Natural killer cell treated with Interleukin-12 subunit alpha and Interleukin-12 subunit beta and Interleukin-15 and Interleukin-18, amount 100 ng/mL, for 72 hours (primary cell): Measurements from ENCODE around the gene CYTH1. TPM values are rescaled to one million over a fixed set of nuclear protein-coding genes. Genes with fewer than 3 reads are reported as not detected.

Experiments
- ATAC-seq, 2 donors: fragments of 150-1000 bp; cut with Tn5 transposase in 1 of 2; sonication (Bioruptor Pico), chemical (Tn5 transposase) in 1 of 2; 2 replicates each; pipeline ENCODE4 v1.10.0; 2021
- DNase-seq: peaks from one replicate; pipeline ENCODE4 v3.0.0; 2022; ENCODE audit warnings: low spot score
- H3K27ac Mint-ChIP-seq, 2 donors: 1 replicate in 1 of 2; 2 replicates in 1 of 2; pipeline ENCODE4 v1.8.0; 2022; ENCODE audit warnings: mixed read lengths in 2 of 2, mild to moderate bottlenecking in 1 of 2, moderate library complexity in 1 of 2
- H3K27me3 Mint-ChIP-seq, 2 donors: 1 replicate in 1 of 2; 2 replicates in 1 of 2; pipeline ENCODE4 v1.8.0; 2022; ENCODE audit warnings: mixed read lengths in 2 of 2
- H3K36me3 Mint-ChIP-seq: one replicate; pipeline ENCODE4 v1.8.0; 2022; ENCODE audit warnings: mixed read lengths
- H3K4me1 Mint-ChIP-seq, 2 donors: 1 replicate in 1 of 2; 2 replicates in 1 of 2; pipeline ENCODE4 v1.8.0; 2022; ENCODE audit warnings: low read depth in 2 of 2, mixed read lengths in 2 of 2, mild to moderate bottlenecking in 1 of 2
- H3K4me3 Mint-ChIP-seq: one replicate; pipeline ENCODE4 v1.8.0; 2022; ENCODE audit warnings: mixed read lengths
- H3K9me3 Mint-ChIP-seq: 2 replicates; pipeline ENCODE4 v1.8.0; 2022; ENCODE audit warnings: mixed read lengths
- total RNA-seq, 2 donors: library from RNA; stranded (reverse); gene quantifications; one replicate each; pipeline ENCODE4 v1.2.3, GENCODE V29; 2022

Gene CYTH1
- total RNA-seq, 2 donors from 2014 or later = 111 to 149 TPM

DNA sequence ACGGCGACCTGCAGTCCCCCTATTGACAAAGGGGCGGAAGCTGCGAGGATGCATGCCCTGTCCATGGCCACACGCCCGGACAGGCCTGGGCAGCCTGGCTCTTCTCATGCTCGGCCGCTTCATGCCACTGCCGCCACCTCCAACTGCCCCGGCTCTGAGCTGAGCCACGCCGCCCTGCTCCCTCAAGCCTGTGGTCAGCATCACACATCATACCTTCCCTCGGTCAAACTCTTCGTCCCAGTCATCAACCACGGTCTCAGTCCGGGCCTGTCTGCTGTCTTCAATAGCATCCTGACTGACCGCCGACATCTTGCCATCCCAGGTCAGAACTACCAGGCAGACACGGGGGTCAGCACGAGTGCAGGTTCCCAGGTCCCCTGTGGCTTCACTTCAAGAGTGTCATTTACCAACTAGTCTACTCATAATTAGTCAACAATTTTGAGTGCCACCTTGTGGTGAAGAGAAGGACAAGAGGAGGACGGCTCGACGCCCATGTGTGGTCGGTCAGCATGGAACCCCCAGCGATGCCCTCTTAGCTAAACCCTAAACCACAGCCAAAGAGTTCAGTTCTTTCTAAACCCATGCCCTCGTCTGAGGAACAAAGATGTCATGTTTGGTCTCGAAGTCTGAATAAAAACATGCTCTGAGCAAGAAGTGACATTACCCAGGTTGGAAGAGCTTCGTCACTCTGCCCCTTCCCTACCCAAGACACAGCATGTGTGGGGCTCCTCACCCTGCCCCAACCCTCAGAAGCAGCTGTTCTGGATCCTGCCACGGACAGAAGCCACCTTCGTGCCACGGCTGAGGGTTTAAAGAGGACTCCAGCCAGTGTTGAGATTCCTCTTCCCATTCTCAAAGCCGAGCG is 16.9 kb upstream of the CYTH1 start:
- H3K4me3 Mint-ChIP-seq = peak overlapping the region; percentile 57
- H3K27me3 Mint-ChIP-seq = no peaks in the 10 kb centered on the region
- peak overlapping the region; percentile 38 to 66 for H3K27ac Mint-ChIP-seq
- ATAC-seq (peak; percentile 60 to 65), DNase-seq (peak; percentile 55)
- H3K36me3 Mint-ChIP-seq = peaks cover 12% of the 10 kb centered on the region
- H3K4me1 Mint-ChIP-seq = peaks cover 35 to 40% of the 10 kb centered on the region in 2 donors
- H3K9me3 Mint-ChIP-seq = no peaks in the 10 kb centered on the region

- Mint-ChIP-seq H3K9me3 (no peaks in the 10 kb centered on the region), H3K27ac (peak overlapping the region; percentile 38 to 66), H3K27me3 (no peaks in the 10 kb centered on the region), H3K4me1 (peaks cover 44 to 50% of the 10 kb centered on the region in 2 donors), H3K4me3 (no peak overlapping the region), H3K36me3 (peaks cover 12% of the 10 kb centered on the region)
- DNase-seq (peak; percentile 45), ATAC-seq (peak in 1 of 2 donors; percentile 37)
Measured at GRCh38 chr17:78797691-78798585, 15.9 kb upstream of the CYTH1 start.

DNA sequence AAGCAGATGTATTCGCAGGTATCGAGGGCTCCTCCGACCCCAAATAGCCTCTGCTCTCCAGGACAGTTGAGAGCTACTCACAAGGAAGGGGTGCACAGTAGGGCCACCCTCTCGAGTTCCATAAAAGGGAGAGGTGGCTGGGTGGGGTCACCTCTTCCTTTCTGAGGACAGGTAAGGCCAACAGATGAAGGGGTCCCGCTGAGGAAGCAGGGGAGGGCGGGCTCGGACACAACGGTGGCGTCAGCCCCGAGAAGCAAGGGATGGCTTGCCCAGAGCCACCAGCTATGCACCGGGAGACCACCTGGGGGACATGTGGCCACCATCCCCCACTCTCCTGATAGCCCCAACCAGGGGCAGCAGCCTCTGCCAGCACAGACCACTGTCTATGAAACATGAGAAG is 15.1 kb upstream of the CYTH1 start:
- Mint-ChIP-seq H3K27me3 (no peaks in the 10 kb centered on the region), H3K4me1 (peaks cover 48 to 51% of the 10 kb centered on the region in 2 donors), H3K4me3 (no peak overlapping the region), H3K27ac (no peak overlapping the region), H3K36me3 (peaks cover 12% of the 10 kb centered on the region), H3K9me3 (no peaks in the 10 kb centered on the region)
- ATAC-seq = no peak
- DNase-seq = no peak

DNA sequence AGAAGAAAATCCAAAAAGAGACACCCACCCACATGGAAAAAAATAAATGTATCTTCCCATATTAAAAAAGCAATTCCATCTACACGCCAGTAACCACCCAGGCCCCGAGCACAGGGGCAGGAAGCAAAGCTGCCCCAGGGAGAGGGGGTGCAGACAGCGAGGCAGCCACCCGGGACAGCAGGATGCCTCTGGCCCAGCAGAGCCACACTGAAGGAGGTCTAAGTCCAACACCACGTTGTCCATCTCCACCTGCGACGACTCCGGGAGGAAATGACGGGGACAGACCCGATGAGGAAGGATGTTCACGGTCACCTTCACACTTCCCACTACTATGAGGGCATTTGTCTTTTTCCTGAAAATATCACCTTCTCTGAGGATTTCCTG is 14.4 kb upstream of the CYTH1 start:
- Mint-ChIP-seq H3K36me3 (peaks cover 18% of the 10 kb centered on the region), H3K27me3 (no peaks in the 10 kb centered on the region), H3K4me1 (peaks cover 55 to 57% of the 10 kb centered on the region in 2 donors), H3K27ac (peak overlapping the region in 1 of 2 donors; percentile 65), H3K4me3 (no peak overlapping the region), H3K9me3 (no peaks in the 10 kb centered on the region)
- no peak for ATAC-seq
- DNase-seq = peak; percentile 44

- Mint-ChIP-seq H3K9me3 (no peaks in the 10 kb centered on the region), H3K4me3 (no peak overlapping the region), H3K27ac (peak overlapping the region in 1 of 2 donors; percentile 65), H3K27me3 (no peaks in the 10 kb centered on the region), H3K4me1 (peaks cover 56 to 57% of the 10 kb centered on the region in 2 donors), H3K36me3 (peaks cover 18% of the 10 kb centered on the region)
- DNase-seq = peak; percentile 10
- ATAC-seq = no peak
Measured at GRCh38 chr17:78795861-78796516, 13.9 kb upstream of the CYTH1 start.

DNA sequence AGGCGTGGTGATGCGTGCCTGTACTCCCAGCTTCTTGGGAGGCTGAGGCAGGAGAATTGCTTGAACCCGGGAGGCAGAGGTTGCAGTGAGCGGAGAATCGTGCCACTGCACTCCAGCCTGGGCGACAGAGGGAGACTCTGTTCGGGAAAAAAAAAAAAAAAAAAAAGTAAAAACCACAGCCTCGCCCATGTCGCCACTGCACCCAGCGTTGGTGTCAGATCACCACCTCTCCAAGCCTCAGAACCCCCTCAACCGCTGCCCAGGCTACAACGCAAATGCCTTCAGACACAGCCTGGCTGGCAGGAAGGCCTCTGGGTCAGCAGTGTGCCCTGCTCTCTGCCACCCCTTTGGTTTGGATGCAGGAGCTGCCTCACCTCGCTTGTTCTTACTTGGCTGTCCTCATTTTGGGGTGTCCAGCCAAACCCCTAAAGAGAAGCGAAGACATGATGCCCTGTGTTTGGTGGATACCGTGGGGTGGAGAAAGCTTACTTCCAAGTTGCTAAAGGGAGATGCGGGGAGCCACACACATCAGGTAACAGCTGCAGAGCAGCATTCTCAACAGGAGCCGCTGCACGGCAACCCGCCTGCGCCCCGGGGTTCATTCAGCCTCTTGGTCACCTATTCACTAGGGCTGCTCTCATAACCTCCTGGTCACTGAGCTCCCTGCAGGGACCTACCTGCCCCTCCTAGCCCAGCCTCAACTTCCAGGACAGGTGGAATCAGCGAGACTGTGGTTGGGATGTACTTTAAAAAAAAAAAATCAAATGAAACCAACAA is 13.0 kb upstream of the CYTH1 start:
- Mint-ChIP-seq H3K4me3 (no peak overlapping the region), H3K9me3 (no peaks in the 10 kb centered on the region), H3K4me1 (peaks cover 51 to 55% of the 10 kb centered on the region in 2 donors), H3K36me3 (peaks cover 18% of the 10 kb centered on the region), H3K27me3 (no peaks in the 10 kb centered on the region), H3K27ac (no peak overlapping the region)
- DNase-seq (peak; percentile 53), ATAC-seq (no peak)

DNA sequence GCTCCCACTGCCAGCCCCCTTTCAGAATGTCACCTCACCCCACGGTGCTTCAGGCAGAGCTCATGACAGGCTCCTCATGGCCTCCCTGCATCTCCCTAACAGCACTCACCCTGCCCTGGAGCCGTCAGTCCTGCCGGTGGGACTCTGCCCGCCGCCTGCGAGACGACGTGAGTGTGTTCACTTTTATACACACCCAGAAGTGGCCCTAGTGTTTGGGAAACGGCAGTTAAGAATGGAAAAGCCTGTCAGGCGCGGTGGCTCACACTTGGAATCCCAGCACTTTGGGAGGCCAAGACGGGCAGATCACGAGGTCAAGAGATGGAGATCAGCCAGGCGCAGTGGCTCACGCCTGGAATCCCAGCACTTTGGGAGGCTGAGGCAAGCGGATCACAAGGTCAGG is 12.3 kb upstream of the CYTH1 start:
- Mint-ChIP-seq H3K9me3 (no peaks in the 10 kb centered on the region), H3K4me1 (peaks cover 52 to 57% of the 10 kb centered on the region in 2 donors), H3K27me3 (no peaks in the 10 kb centered on the region), H3K4me3 (peak overlapping the region; percentile 16), H3K27ac (peak overlapping the region; percentile 3 to 28), H3K36me3 (peaks cover 18% of the 10 kb centered on the region)
- ATAC-seq (no peak), DNase-seq (peak; percentile 49)

GRCh38 chr17:78793968-78794367 is 11.9 kb upstream of the CYTH1 start:
- Mint-ChIP-seq H3K27me3 (no peaks in the 10 kb centered on the region), H3K4me1 (peaks cover 50 to 53% of the 10 kb centered on the region in 2 donors), H3K9me3 (no peaks in the 10 kb centered on the region), H3K27ac (peak overlapping the region; percentile 3 to 28), H3K36me3 (peaks cover 17% of the 10 kb centered on the region), H3K4me3 (peak overlapping the region; percentile 16)
- ATAC-seq = no peak
- DNase-seq = no peak

DNA sequence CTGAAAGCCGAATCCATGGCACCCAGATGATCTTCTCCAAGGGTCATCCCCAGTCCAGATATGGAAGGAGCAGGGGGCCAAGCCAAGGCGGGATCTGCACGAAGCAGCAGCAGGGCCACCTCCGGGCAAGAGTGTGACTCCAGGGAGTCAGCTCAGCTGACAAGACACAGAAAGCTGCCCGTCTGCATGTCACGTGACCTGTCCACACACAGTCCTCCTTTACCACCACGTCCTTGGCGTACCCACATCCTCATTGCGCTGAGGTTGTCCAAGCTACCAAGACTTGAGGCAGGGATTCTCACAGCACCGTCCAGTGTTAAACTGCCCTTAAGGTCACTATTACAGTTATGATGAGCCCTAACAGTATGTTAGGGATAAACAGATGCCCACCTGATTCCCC is 11.3 kb upstream of the CYTH1 start:
- peaks cover 45 to 49% of the 10 kb centered on the region in 2 donors for H3K4me1 Mint-ChIP-seq

DNA sequence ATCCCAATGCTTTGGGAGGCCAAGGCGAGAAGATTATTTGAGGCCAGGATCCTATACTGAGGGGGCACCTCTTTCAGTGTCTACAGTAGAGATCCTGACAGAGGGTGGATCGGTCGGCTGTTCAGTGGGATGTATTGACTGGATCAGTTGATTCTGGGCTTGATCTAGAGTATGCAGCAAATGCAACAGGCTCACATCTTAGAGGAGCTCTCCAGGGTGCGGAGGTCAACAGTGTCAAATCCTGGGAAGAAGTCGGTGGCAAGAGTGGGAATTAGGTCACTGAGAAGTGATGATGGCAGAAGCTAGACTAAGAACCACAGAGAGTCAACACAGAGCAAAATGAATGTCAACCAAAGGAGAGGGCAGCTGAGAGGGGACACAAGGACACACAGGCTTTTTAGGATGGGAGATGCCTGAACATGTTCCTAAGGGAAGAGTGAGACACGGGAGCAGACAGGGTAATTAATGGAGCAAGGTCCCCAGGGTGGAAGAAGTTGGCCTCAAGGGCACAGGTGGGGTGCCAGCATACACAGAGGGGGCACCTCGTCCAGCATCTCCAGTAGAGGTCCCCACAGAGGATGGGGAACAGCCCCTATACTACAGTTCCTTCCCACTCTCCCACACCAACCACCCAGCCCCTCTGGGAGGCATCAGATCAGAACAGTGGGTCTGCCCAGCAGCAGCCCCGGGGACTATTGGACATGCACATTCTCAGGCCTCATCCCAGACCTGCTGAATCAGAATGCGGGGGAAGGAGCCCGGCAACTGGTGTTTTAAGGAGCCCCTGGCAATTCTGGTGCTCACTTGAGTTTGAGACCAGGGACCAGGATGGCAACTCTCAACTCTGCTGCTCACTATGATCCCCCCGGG is 10.0 kb upstream of the CYTH1 start:
- Mint-ChIP-seq H3K27me3 (no peaks in the 10 kb centered on the region), H3K27ac (peak overlapping the region; percentile 24 to 59), H3K36me3 (peaks cover 12% of the 10 kb centered on the region), H3K4me3 (no peak overlapping the region), H3K4me1 (peaks cover 44 to 51% of the 10 kb centered on the region in 2 donors), H3K9me3 (no peaks in the 10 kb centered on the region)
- DNase-seq = peak; percentile 49
- no peak for ATAC-seq

More for the DNA sequence above, 11.3 kb upstream of the CYTH1 start:
- peak; percentile 77 for DNase-seq
- peak overlapping the region; percentile 16 for H3K4me3 Mint-ChIP-seq
- no peaks in the 10 kb centered on the region for H3K27me3 Mint-ChIP-seq
- peaks cover 12% of the 10 kb centered on the region for H3K36me3 Mint-ChIP-seq
- ATAC-seq = peak; percentile 56 to 76
- H3K27ac Mint-ChIP-seq = peak overlapping the region; percentile 3 to 45
- no peaks in the 10 kb centered on the region for H3K9me3 Mint-ChIP-seq

- Mint-ChIP-seq H3K27me3 (no peaks in the 10 kb centered on the region), H3K27ac (peak overlapping the region; percentile 41 to 61), H3K4me1 (peaks cover 46 to 51% of the 10 kb centered on the region in 2 donors), H3K4me3 (no peak overlapping the region), H3K36me3 (peaks cover 6% of the 10 kb centered on the region), H3K9me3 (no peaks in the 10 kb centered on the region)
- ATAC-seq (no peak), DNase-seq (peak; percentile 20)
Measured at GRCh38 chr17:78790552-78790951, 8.5 kb upstream of the CYTH1 start.

DNA sequence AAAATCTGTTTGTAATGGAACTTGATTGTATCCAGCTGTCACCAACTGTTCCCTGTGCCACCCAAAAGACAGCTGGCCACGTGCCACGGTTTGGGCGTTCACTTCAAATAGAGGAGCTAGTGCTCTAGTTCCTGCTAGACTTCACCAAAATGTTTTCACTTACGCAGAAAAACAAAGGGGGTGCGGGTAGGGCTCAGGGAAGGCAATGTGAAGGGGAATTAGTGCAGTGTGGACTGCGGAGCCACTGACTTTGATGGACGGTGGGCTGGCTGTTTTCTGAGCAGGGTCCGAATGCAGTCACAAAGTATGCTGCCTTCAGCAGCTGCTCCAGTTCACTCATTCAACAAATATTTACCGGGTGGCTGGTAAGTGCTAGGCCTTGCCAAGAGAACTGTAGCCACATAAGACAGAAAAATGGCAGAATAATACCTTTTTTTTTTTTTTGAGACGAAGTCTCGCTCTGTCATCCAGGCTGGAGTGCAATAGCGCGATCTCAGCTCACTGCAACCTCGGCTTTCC is 7.6 kb upstream of the CYTH1 start:
- Mint-ChIP-seq H3K9me3 (no peaks in the 10 kb centered on the region), H3K36me3 (peaks cover 6% of the 10 kb centered on the region), H3K4me1 (peaks cover 53 to 54% of the 10 kb centered on the region in 2 donors), H3K27ac (peak overlapping the region; percentile 41 to 61), H3K4me3 (peak overlapping the region; percentile 17), H3K27me3 (no peaks in the 10 kb centered on the region)
- peak; percentile 40 for DNase-seq
- ATAC-seq = no peak
